Measurements from ENCODE around the gene ABCD3. TPM values are rescaled to one million over a fixed set of nuclear protein-coding genes. Genes with fewer than 3 reads are reported as not detected.

ABCD3 gene
- total and polyA plus RNA-seq, 7 experiments from 2014 or later, result 18.0 to 31.2 (median 24.4) TPM

- CTCF ChIA-PET, result interaction anchor here (1.2 to 2.4 kb wide), 5 partner anchors 19 to 436 kb away, joined by 3 to 19 read pairs (median 9); no protein-coding TSS in a partner anchor
- H3K27ac Mint-ChIP-seq, result peak overlapping the region in 3 of 9 donors; percentile 39 to 73 (median 42)
- no peaks in the 10 kb centered on the region for H3K4me1 ChIP-seq (ENCODE audit: control insufficient read depth in 2 of 2, insufficient read depth in 2 of 2, low read length in 2 of 2)
Measured at GRCh38 chr1:94462606-94463005, 44.4 kb downstream of the ABCD3 start.

GRCh38 chr1:94463056-94463764, 45.0 kb downstream of the ABCD3 start:
- H3K36me3 ChIP-seq (ENCODE audit: control insufficient read depth in 2 of 3, insufficient read depth in 3 of 3, low read length in 3 of 3), result peaks cover 0 to 12% (median 0%) of the 10 kb centered on the region in 3 experiments
- ATAC-seq (peak; percentile 37), DNase-seq (peak in 1 of 9 donors; percentile 1)
- no peak overlapping the region for H3K27ac ChIP-seq (ENCODE audit: low read depth, low read length)
- Mint-ChIP-seq H3K27ac (peak overlapping the region in 3 of 9 donors; percentile 39 to 73 (median 42)), H3K36me3 (peaks cover 5 to 47% (median 31%) of the 10 kb centered on the region in 5 donors), H3K4me1 (peaks cover 0 to 14% (median 10%) of the 10 kb centered on the region in 7 donors), H3K4me3 (no peak overlapping the region), H3K9me3 (no peaks in the 10 kb centered on the region), H3K27me3 (no peaks in the 10 kb centered on the region)
- intact Hi-C loops (cut with micrococcal nuclease), result loop anchor here (1.0 to 10.0 kb wide), 8 partner anchors 44 to 1025 kb away; partner anchors contain the start of genes ABCD3 (in 1 of the 2) and ARHGAP29 (in 1 of the 2)
- H3K27me3 ChIP-seq (ENCODE audit: control insufficient read depth in 2 of 2, insufficient read depth in 2 of 2, low read length in 2 of 2), result no peaks in the 10 kb centered on the region
- H3K4me3 ChIP-seq (ENCODE audit: low read length), result no peak overlapping the region
- ChIA-PET CTCF (interaction anchor here (0.6 to 2.4 kb wide), 10 partner anchors 10 to 580 kb away, joined by 3 to 19 read pairs (median 6); partner anchors contain the start of gene GCLM), POLR2A (no interaction called here)
- H3K4me1 ChIP-seq (ENCODE audit: control insufficient read depth in 2 of 2, insufficient read depth in 2 of 2, low read length in 2 of 2), result no peaks in the 10 kb centered on the region
- H3K9me3 ChIP-seq (ENCODE audit: control insufficient read depth in 2 of 3, low read length in 3 of 3), result no peaks in the 10 kb centered on the region

More at GRCh38 chr1:94462606-94463005, 44.4 kb downstream of the ABCD3 start:
- no peak overlapping the region for H3K4me3 ChIP-seq (ENCODE audit: low read length)
- Mint-ChIP-seq H3K9me3 (no peaks in the 10 kb centered on the region), H3K27me3 (no peaks in the 10 kb centered on the region), H3K36me3 (peaks cover 5 to 45% (median 29%) of the 10 kb centered on the region in 5 donors), H3K4me3 (no peak overlapping the region), H3K4me1 (peaks cover 0 to 16% (median 10%) of the 10 kb centered on the region in 7 donors)
- intact Hi-C loops (cut with micrococcal nuclease), result loop anchor here (1.0 to 10.0 kb wide), 8 partner anchors 44 to 1024 kb away; partner anchors contain the start of genes ABCD3 (in 1 of the 2) and ARHGAP29 (in 1 of the 2)
- no peaks in the 10 kb centered on the region for H3K27me3 ChIP-seq (ENCODE audit: control insufficient read depth in 2 of 2, insufficient read depth in 2 of 2, low read length in 2 of 2)
- peaks cover 0 to 12% (median 0%) of the 10 kb centered on the region in 3 experiments for H3K36me3 ChIP-seq (ENCODE audit: control insufficient read depth in 2 of 3, insufficient read depth in 3 of 3, low read length in 3 of 3)
- H3K27ac ChIP-seq (ENCODE audit: low read depth, low read length), result no peak overlapping the region
- no peaks in the 10 kb centered on the region for H3K9me3 ChIP-seq (ENCODE audit: control insufficient read depth in 2 of 3, low read length in 3 of 3)
- no peak for ATAC-seq
- DNase-seq, result no peak
- POLR2A ChIA-PET, result no interaction called here

- peak overlapping the region in 1 of 9 donors; percentile 47 for H3K27ac Mint-ChIP-seq
- peak; percentile 64 for ATAC-seq
Measured at GRCh38 chr1:94463765-94464330, 45.7 kb downstream of the ABCD3 start.

DNA sequence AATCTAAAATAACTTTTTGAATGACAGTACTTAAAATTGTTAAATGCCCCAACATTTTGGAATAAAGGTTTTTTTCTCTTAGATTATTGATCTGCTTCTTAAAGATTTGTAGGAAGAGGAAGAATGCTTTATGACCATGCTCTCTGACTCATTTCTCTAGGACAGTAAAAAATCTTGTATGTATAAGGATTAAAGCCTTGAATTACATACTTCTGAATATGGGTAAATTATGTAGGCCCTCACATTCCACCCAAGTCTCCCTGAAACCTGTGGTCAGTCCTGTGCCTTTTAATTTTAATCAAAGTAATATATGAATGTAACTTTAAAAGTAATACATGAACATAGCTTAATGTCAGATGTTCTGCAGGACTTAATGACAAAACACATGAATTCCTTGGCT, 50.5 kb downstream of the ABCD3 start:
- Mint-ChIP-seq H3K4me3 (no peak overlapping the region), H3K4me1 (peaks cover 0 to 3% (median 0%) of the 10 kb centered on the region in 7 donors), H3K27ac (no peak overlapping the region), H3K27me3 (no peaks in the 10 kb centered on the region), H3K36me3 (peaks cover 2 to 46% (median 32%) of the 10 kb centered on the region in 5 donors), H3K9me3 (no peaks in the 10 kb centered on the region)
- no peak for ATAC-seq
- no peaks in the 10 kb centered on the region for H3K9me3 ChIP-seq (ENCODE audit: control insufficient read depth in 2 of 3, low read length in 3 of 3)
- CTCF ChIA-PET, result no interaction called here
- no peaks in the 10 kb centered on the region for H3K27me3 ChIP-seq (ENCODE audit: control insufficient read depth in 2 of 2, insufficient read depth in 2 of 2, low read length in 2 of 2)
- DNase-seq, result no peak
- no peak overlapping the region for H3K4me3 ChIP-seq (ENCODE audit: low read length)
- intact Hi-C loops (cut with micrococcal nuclease), result loop anchor here in 1 of 2 donors (10.0 kb wide), 1 partner anchor 234 kb away; the partner anchor contains the start of gene ARHGAP29
- no peak overlapping the region for H3K27ac ChIP-seq (ENCODE audit: low read depth, low read length)
- H3K4me1 ChIP-seq (ENCODE audit: control insufficient read depth in 2 of 2, insufficient read depth in 2 of 2, low read length in 2 of 2), result no peaks in the 10 kb centered on the region
- POLR2A ChIA-PET, result no interaction called here
- H3K36me3 ChIP-seq (ENCODE audit: control insufficient read depth in 2 of 3, insufficient read depth in 3 of 3, low read length in 3 of 3), result peaks cover 0 to 18% (median 0%) of the 10 kb centered on the region in 3 experiments

More at GRCh38 chr1:94463765-94464330, 45.7 kb downstream of the ABCD3 start:
- Histone ChIP-seq H3K36me3 (ENCODE audit: control insufficient read depth in 2 of 3, insufficient read depth in 3 of 3, low read length in 3 of 3) (peaks cover 0 to 12% (median 0%) of the 10 kb centered on the region in 3 experiments), H3K27ac (ENCODE audit: low read depth, low read length) (no peak overlapping the region), H3K4me3 (ENCODE audit: low read length) (no peak overlapping the region), H3K4me1 (ENCODE audit: control insufficient read depth in 2 of 2, insufficient read depth in 2 of 2, low read length in 2 of 2) (no peaks in the 10 kb centered on the region), H3K27me3 (ENCODE audit: control insufficient read depth in 2 of 2, insufficient read depth in 2 of 2, low read length in 2 of 2) (no peaks in the 10 kb centered on the region), H3K9me3 (ENCODE audit: control insufficient read depth in 2 of 3, low read length in 3 of 3) (no peaks in the 10 kb centered on the region)
- Mint-ChIP-seq H3K9me3 (no peaks in the 10 kb centered on the region), H3K4me1 (peaks cover 0 to 14% (median 9%) of the 10 kb centered on the region in 7 donors), H3K36me3 (peaks cover 4 to 49% (median 32%) of the 10 kb centered on the region in 5 donors), H3K4me3 (no peak overlapping the region), H3K27me3 (no peaks in the 10 kb centered on the region)
- POLR2A ChIA-PET, result no interaction called here
- CTCF ChIA-PET, result interaction anchor here (0.6 to 2.4 kb wide), 10 partner anchors 9 to 554 kb away, joined by 3 to 19 read pairs (median 5); partner anchors contain the start of gene GCLM
- intact Hi-C loops (cut with micrococcal nuclease), result loop anchor here (1.0 to 10.0 kb wide), 8 partner anchors 45 to 1026 kb away; partner anchors contain the start of genes ABCD3 (in 1 of the 2) and ARHGAP29 (in 1 of the 2)
- DNase-seq, result peak in 7 of 9 donors; percentile 20 to 56 (median 45)

GRCh38 chr1:94471271-94471670, 53.1 kb downstream of the ABCD3 start:
- DNase-seq (no peak), ATAC-seq (no peak)
- no peaks in the 10 kb centered on the region for H3K9me3 ChIP-seq (ENCODE audit: control insufficient read depth in 2 of 3, low read length in 3 of 3)
- ChIA-PET POLR2A (interaction anchor here (0.7 kb wide), 1 partner anchor 434 kb away, joined by 3 read pairs; no protein-coding TSS in a partner anchor), CTCF (interaction anchor here (0.6 to 1.9 kb wide), 2 partner anchors 10 to 12 kb away, joined by 3 read pairs; no protein-coding TSS in a partner anchor)
- H3K36me3 Mint-ChIP-seq, result peaks cover 6 to 40% (median 23%) of the 10 kb centered on the region in 5 donors
- H3K27me3 ChIP-seq (ENCODE audit: control insufficient read depth in 2 of 2, insufficient read depth in 2 of 2, low read length in 2 of 2), result no peaks in the 10 kb centered on the region
- peaks cover 0 to 16% (median 0%) of the 10 kb centered on the region in 3 experiments for H3K36me3 ChIP-seq (ENCODE audit: control insufficient read depth in 2 of 3, insufficient read depth in 3 of 3, low read length in 3 of 3)
- H3K27ac ChIP-seq (ENCODE audit: low read depth, low read length), result no peak overlapping the region
- no peak overlapping the region for H3K4me3 ChIP-seq (ENCODE audit: low read length)
- no peak overlapping the region for H3K27ac Mint-ChIP-seq
- intact Hi-C loops (cut with micrococcal nuclease), result no loop called here
- no peaks in the 10 kb centered on the region for H3K4me1 ChIP-seq (ENCODE audit: control insufficient read depth in 2 of 2, insufficient read depth in 2 of 2, low read length in 2 of 2)
- H3K27me3 Mint-ChIP-seq, result no peaks in the 10 kb centered on the region
- H3K4me1 Mint-ChIP-seq, result peaks cover 0 to 4% (median 0%) of the 10 kb centered on the region in 7 donors
- H3K4me3 Mint-ChIP-seq, result no peak overlapping the region
- no peaks in the 10 kb centered on the region for H3K9me3 Mint-ChIP-seq

DNA sequence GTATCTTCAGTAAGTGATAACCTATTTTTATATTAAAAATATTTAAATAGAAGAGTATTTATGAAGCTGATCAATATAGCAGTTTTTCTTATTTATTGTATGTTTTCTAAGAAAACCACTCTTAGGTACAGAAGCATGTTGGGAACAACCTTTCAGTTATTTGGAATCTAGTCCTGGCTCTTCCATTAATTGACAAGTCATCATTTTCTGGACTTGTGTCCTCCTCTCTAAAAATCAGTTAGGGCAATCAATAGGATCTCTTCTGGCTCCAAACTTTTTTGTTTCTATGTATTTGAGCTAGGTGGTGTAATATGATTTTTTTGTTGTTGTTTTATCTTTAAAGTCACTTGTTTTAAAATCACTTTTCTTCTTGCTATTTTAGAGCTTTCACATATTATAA, 57.0 kb downstream of the ABCD3 start:
- no peak overlapping the region for H3K4me3 Mint-ChIP-seq
- H3K9me3 ChIP-seq (ENCODE audit: control insufficient read depth in 2 of 3, low read length in 3 of 3), result no peaks in the 10 kb centered on the region
- peaks cover 4 to 28% (median 10%) of the 10 kb centered on the region in 5 donors for H3K36me3 Mint-ChIP-seq
- H3K27ac Mint-ChIP-seq, result no peak overlapping the region
- H3K27me3 ChIP-seq (ENCODE audit: control insufficient read depth in 2 of 2, insufficient read depth in 2 of 2, low read length in 2 of 2), result no peaks in the 10 kb centered on the region
- POLR2A ChIA-PET, result no interaction called here
- H3K27ac ChIP-seq (ENCODE audit: low read depth, low read length), result no peak overlapping the region
- intact Hi-C loops (cut with micrococcal nuclease), result no loop called here
- H3K4me1 ChIP-seq (ENCODE audit: control insufficient read depth in 2 of 2, insufficient read depth in 2 of 2, low read length in 2 of 2), result no peaks in the 10 kb centered on the region
- peaks cover 0 to 19% (median 0%) of the 10 kb centered on the region in 3 experiments for H3K36me3 ChIP-seq (ENCODE audit: control insufficient read depth in 2 of 3, insufficient read depth in 3 of 3, low read length in 3 of 3)
- no peaks in the 10 kb centered on the region for H3K27me3 Mint-ChIP-seq
- H3K4me3 ChIP-seq (ENCODE audit: low read length), result no peak overlapping the region
- H3K9me3 Mint-ChIP-seq, result no peaks in the 10 kb centered on the region
- CTCF ChIA-PET, result interaction anchor here (0.6 to 0.7 kb wide), 2 partner anchors 79 to 331 kb away, joined by 3 to 4 read pairs; no protein-coding TSS in a partner anchor
- no peak for DNase-seq
- peaks cover 0 to 5% (median 0%) of the 10 kb centered on the region in 7 donors for H3K4me1 Mint-ChIP-seq
- no peak for ATAC-seq
